Measurements from ENCODE around the gene LRMDA.

DNA sequence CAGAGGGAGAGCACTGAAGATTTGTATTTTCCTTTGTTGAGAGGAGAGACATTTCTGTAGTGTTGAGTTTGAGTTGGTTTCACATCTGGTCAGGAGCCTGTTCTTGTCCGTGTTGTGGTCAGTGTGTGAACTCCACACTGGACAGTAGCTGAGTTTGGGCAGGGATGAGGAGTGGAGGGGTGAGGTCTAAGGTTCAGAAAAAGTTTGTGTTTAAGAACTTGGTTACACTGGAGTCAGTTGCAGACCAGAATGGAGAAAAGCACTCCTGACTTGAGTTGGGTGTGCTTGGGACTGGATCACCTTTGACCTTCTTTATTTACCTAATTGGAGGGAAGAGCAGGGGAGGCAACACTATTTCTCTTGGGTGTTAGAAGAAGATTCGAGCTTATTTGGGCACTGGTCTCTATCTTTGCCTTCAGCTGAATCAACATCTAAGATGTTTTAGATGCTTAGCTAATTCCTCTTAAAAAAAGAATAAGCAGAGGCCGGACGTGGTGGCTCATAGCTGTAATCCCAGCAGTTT lies 8.9 kb downstream of the LRMDA start:
- TF ChIP-seq, protein P1, sequence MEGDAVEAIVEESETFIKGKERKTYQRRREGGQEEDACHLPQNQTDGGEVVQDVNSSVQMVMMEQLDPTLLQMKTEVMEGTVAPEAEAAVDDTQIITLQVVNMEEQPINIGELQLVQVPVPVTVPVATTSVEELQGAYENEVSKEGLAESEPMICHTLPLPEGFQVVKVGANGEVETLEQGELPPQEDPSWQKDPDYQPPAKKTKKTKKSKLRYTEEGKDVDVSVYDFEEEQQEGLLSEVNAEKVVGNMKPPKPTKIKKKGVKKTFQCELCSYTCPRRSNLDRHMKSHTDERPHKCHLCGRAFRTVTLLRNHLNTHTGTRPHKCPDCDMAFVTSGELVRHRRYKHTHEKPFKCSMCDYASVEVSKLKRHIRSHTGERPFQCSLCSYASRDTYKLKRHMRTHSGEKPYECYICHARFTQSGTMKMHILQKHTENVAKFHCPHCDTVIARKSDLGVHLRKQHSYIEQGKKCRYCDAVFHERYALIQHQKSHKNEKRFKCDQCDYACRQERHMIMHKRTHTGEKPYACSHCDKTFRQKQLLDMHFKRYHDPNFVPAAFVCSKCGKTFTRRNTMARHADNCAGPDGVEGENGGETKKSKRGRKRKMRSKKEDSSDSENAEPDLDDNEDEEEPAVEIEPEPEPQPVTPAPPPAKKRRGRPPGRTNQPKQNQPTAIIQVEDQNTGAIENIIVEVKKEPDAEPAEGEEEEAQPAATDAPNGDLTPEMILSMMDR (IDR thresholded peaks at IDR 0.05; ENCODE audit: extremely low read depth in 1 of 2, insufficient read depth in 1 of 2, low read depth in 1 of 2, low read length in 2 of 2): no peak
- no peak for TF ChIP-seq MAX (IDR thresholded peaks at IDR 0.05; ENCODE audit: insufficient read depth, insufficient read length)
- no peak for TF ChIP-seq POLR2A (IDR thresholded peaks at IDR 0.05; ENCODE audit: low read depth, low read length)
- no peak for TF ChIP-seq EZH2 (IDR thresholded peaks at IDR 0.05; ENCODE audit: borderline replicate concordance, low read depth, low read length, severe bottlenecking)
